Fibroblast of lung (primary cell): Measurements from ENCODE around the gene DNASE2B.

ENCODE experiments used
- EZH2 ChIP-seq: IDR thresholded peaks from 2 replicates; pipeline ENCODE4 v1.5.1; 2012; ENCODE audit warnings: low read length, control low read depth, mild to moderate bottlenecking; ENCODE audit errors: missing control alignments
- TF ChIP-seq, protein P1 (sequence below), 2 donors: IDR thresholded peaks in 1 of 2; conservative IDR thresholded peaks in 1 of 2; 1 replicate in 1 of 2; 2 replicates in 1 of 2; pipeline ENCODE4 v1.5.1; 2011 to 2012; ENCODE audit warnings: low read length in 2 of 2, control low read depth in 1 of 2, inconsistent platforms in 1 of 2, low read depth in 1 of 2, mild to moderate bottlenecking in 1 of 2

DNA sequence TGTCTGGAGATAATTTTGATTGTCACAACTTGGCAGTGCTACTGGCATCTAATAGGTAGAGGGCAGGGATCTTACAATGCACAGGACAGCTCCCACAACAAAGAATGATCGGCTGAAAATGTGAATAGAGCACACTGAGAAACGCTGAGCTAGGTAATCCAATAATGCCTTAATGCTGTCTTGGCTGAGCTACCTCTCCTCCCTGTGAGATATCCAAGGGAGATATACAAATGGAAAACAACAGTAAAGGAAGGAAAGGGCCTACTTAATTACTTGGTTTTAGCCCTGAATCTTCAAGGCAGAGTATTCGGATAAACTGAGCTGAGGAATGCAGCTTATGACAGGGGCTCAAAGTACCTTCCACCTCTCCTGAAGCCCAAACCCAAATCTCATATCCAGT is 2.9 kb downstream of the DNASE2B start:
- TF ChIP-seq, protein P1, sequence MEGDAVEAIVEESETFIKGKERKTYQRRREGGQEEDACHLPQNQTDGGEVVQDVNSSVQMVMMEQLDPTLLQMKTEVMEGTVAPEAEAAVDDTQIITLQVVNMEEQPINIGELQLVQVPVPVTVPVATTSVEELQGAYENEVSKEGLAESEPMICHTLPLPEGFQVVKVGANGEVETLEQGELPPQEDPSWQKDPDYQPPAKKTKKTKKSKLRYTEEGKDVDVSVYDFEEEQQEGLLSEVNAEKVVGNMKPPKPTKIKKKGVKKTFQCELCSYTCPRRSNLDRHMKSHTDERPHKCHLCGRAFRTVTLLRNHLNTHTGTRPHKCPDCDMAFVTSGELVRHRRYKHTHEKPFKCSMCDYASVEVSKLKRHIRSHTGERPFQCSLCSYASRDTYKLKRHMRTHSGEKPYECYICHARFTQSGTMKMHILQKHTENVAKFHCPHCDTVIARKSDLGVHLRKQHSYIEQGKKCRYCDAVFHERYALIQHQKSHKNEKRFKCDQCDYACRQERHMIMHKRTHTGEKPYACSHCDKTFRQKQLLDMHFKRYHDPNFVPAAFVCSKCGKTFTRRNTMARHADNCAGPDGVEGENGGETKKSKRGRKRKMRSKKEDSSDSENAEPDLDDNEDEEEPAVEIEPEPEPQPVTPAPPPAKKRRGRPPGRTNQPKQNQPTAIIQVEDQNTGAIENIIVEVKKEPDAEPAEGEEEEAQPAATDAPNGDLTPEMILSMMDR (conservative IDR thresholded peaks at IDR 0.05 in 1 of 2, IDR thresholded peaks at IDR 0.05 in 1 of 2; ENCODE audit: low read depth in 1 of 2, low read length in 2 of 2): no peak
- no peak for TF ChIP-seq EZH2
